Measurements from ENCODE around the gene PNPLA6. TPM values are rescaled to one million over a fixed set of nuclear protein-coding genes. Genes with fewer than 3 reads are reported as not detected.
A peak's percentile ranks its signal among the peaks of the same experiment; 100 is the strongest.

PNPLA6 gene
- total and polyA plus RNA-seq, 2 of the 13 experiments (the other 11 are each of a cell fraction or from before 2014, with no cell fraction given) = 24.9 to 28.2 TPM

- TF ChIP-seq ZHX2 (IDR thresholded peaks at IDR 0.05; ENCODE audit: low read depth) (0 out of 2 replicates have a peak, but pooled peaks have one; percentile 61), ZHX2 (CRISPR knock-in tag; IDR thresholded peaks at IDR 0.05; ENCODE audit: borderline replicate concordance) (no peak), KDM4B (CRISPR knock-in tag; IDR thresholded peaks at IDR 0.05) (no peak), TERF1 (CRISPR knock-in tag; IDR thresholded peaks at IDR 0.05) (no peak), MXD3 (CRISPR knock-in tag; IDR thresholded peaks at IDR 0.05) (no peak), ZNF740 (CRISPR knock-in tag; IDR thresholded peaks at IDR 0.05) (no peak), ZFP1 (CRISPR knock-in tag; IDR thresholded peaks at IDR 0.05) (no peak), IRF2 (CRISPR knock-in tag; IDR thresholded peaks at IDR 0.05) (0 out of 2 replicates have a peak, but pooled peaks have one; percentile 12), NCOA1 (CRISPR knock-in tag; IDR thresholded peaks at IDR 0.05) (0 out of 2 replicates have a peak, but pooled peaks have one; percentile 45), ZNF567 (CRISPR knock-in tag; IDR thresholded peaks at IDR 0.05; ENCODE audit: borderline replicate concordance) (no peak), ZBTB42 (CRISPR knock-in tag; IDR thresholded peaks at IDR 0.05) (no peak), ZNF549 (CRISPR knock-in tag; IDR thresholded peaks at IDR 0.05) (no peak), KDM6A (CRISPR knock-in tag; IDR thresholded peaks at IDR 0.05; ENCODE audit: low read depth) (no peak), ZNF660 (CRISPR knock-in tag; IDR thresholded peaks at IDR 0.05; ENCODE audit: borderline replicate concordance, low read depth) (no peak), RFXANK (CRISPR knock-in tag; IDR thresholded peaks at IDR 0.05) (no peak)
- TF ChIP-seq, protein P1, sequence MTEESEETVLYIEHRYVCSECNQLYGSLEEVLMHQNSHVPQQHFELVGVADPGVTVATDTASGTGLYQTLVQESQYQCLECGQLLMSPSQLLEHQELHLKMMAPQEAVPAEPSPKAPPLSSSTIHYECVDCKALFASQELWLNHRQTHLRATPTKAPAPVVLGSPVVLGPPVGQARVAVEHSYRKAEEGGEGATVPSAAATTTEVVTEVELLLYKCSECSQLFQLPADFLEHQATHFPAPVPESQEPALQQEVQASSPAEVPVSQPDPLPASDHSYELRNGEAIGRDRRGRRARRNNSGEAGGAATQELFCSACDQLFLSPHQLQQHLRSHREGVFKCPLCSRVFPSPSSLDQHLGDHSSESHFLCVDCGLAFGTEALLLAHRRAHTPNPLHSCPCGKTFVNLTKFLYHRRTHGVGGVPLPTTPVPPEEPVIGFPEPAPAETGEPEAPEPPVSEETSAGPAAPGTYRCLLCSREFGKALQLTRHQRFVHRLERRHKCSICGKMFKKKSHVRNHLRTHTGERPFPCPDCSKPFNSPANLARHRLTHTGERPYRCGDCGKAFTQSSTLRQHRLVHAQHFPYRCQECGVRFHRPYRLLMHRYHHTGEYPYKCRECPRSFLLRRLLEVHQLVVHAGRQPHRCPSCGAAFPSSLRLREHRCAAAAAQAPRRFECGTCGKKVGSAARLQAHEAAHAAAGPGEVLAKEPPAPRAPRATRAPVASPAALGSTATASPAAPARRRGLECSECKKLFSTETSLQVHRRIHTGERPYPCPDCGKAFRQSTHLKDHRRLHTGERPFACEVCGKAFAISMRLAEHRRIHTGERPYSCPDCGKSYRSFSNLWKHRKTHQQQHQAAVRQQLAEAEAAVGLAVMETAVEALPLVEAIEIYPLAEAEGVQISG (CRISPR knock-in tag; IDR thresholded peaks at IDR 0.05) = peak; percentile 14; the same call in 1 of the 2 replicates
Observed at GRCh38 chr19:7533925-7534480, 1.5 kb upstream of the PNPLA6 start (continued).

Measured in HepG2 (cell line).